ENCODE measurements around the gene KCNH1. TPM values are rescaled to one million over a fixed set of nuclear protein-coding genes. Genes with fewer than 3 reads are reported as not detected.

Gene KCNH1
- total RNA-seq, 1 donor from 2014 or later, result not detected

- ATAC-seq (ENCODE audit: poor library complexity) (no peak), DNase-seq (no peak)
- intact Hi-C loops (cut with DNase I), result no loop called here
Measured at GRCh38 chr1:210830034-210831028, 303.6 kb downstream of the KCNH1 start.

GRCh38 chr1:210828996-210829596 is 304.9 kb downstream of the KCNH1 start:
- ATAC-seq (ENCODE audit: poor library complexity), result no peak
- intact Hi-C loops (cut with DNase I), result no loop called here
- no peak for DNase-seq

DNA sequence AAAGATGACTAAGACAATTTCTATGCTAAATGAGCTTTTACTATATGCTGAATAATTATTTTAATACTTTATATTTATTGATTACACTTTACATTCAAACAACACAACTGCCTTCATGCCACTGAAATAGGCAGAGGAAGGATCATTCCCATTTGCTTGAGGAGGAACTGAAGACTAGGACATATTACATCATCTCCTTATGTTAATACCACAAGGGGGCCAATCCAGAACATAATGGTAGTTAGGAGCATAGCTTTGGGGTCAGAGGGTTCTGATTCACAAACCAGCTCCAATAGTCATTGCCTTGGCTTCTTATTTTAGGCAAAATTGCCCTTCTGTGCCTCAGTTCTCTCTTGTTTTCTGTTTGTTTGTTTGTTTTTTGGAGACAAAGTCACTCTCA is 306.5 kb downstream of the KCNH1 start:
- ATAC-seq (ENCODE audit: poor library complexity), result no peak
- DNase-seq, result no peak
- intact Hi-C loops (cut with DNase I), result no loop called here

- DNase-seq, result no peak
- intact Hi-C loops (cut with DNase I), result no loop called here
- no peak for ATAC-seq (ENCODE audit: poor library complexity)
Measured at GRCh38 chr1:210826686-210827085, 307.3 kb downstream of the KCNH1 start.

DNA sequence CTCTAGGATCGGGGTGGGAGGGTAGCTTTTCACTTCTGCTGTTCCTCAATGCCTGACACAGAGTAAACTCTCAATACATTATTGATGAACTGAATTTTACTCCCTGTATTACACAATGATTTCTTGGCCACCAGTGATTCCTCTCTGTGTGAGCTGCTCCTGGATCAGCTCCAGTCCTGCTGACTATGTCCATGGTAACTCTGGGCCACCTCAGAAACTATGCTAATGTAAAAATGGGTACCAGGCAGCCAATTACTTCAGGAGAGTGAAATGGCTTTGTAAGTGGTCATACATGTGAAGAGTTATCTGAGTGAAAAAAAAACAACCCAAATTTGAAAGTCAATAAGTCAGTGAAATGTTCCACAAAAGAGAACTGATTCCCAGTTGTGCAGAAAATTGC is 311.0 kb downstream of the KCNH1 start:
- ATAC-seq (ENCODE audit: poor library complexity) (no peak), DNase-seq (no peak)
- intact Hi-C loops (cut with DNase I), result no loop called here

DNA sequence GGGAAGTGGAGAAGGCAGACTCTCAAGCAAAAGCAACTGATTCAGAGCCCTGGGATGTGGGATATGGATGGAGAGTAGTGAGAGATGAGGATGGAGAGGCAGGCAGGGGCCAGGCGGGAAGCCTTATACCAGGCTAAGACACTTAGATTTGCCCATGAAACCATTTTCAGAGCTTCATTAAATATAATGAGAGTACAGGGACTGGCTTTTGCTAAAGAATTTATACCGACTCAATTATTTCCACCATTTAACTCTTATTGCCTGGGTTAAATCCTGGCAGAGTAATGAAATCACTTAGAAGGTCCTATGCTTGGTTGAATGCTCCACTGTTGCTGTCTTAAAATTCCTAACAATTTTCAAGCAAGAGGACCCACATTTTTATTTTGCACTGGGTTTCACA is 311.7 kb downstream of the KCNH1 start:
- ATAC-seq (ENCODE audit: poor library complexity) (no peak), DNase-seq (no peak)
- intact Hi-C loops (cut with DNase I), result no loop called here

GRCh38 chr1:210821615-210822014 is 312.3 kb downstream of the KCNH1 start:
- no peak for DNase-seq
- no peak for ATAC-seq (ENCODE audit: poor library complexity)
- intact Hi-C loops (cut with DNase I), result no loop called here

DNA sequence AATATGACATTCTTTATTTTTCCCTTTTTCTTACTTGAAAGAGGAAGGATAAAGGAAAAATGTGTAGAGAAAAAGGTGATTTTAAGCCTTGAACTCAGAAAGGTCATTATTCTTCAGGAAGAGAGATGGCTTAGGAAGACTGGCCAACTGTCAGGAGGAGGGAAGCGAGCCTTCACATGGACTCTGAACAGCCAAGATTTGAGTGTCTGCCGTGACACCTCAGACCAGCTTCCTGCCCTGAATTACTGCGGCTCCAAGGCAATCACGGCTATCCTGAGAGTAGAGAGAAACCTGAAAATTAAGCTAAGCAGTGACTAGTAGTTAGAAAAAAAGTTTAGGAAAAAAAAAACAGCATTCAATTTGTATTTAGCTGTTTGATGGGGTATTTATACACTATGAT is 314.7 kb downstream of the KCNH1 start:
- ATAC-seq (ENCODE audit: poor library complexity), result no peak
- DNase-seq, result no peak
- intact Hi-C loops (cut with DNase I), result no loop called here

GRCh38 chr1:210817385-210818275 is 316.3 kb downstream of the KCNH1 start:
- intact Hi-C loops (cut with DNase I), result no loop called here
- DNase-seq (no peak), ATAC-seq (ENCODE audit: poor library complexity) (no peak)

DNA sequence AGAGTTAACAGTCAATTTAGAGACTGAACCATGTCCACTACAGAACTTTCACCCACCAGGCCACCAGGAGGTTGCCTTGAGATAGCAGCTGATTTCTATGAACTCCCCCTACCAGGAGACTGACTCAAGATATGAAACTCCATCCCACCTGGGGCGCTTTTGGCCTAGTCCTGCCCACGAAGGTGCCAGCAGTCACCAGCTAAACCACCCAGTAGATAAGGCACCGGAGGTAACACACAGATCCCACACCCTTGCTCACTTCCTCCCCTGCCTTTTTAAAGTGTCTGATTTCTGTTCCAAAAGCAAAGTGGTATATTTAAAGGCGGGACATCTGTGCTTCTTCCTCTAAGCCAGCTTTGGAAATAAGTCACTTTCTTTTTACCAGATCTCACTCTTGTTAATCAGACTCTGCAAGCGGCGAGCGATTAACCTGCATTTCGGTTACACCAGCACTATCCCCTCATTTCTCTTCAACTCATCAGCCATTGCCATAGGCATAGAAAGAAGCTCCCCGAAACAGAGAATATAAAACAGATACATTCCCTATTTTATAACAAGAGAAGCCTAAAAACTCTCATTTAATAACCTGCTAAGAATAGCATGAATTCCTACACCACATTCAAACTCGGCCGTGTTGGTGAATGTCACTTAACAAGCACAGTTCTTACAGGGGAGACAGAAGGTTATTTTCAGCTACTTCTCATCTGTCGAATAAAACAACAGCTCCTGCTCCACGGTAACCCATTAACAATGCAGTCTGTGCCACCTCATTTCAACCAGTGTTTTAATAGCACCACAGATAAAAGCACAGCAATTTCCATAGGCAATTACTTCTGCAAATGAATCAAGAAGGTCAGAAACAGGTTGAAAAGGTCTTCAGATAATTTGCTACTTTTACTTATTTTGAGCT is 318.1 kb downstream of the KCNH1 start:
- ATAC-seq (ENCODE audit: poor library complexity) (peak; percentile 74), DNase-seq (no peak)
- intact Hi-C loops (cut with DNase I), result no loop called here

GRCh38 chr1:210814382-210815123 is 319.4 kb downstream of the KCNH1 start:
- ATAC-seq (ENCODE audit: poor library complexity), result no peak

GRCh38 chr1:210801501-210801900 is 332.4 kb downstream of the KCNH1 start:
- intact Hi-C loops (cut with DNase I), result no loop called here
- no peak for ATAC-seq (ENCODE audit: poor library complexity)
- DNase-seq, result no peak

More at GRCh38 chr1:210814382-210815123, 319.4 kb downstream of the KCNH1 start:
- DNase-seq, result no peak
- intact Hi-C loops (cut with DNase I), result no loop called here

GRCh38 chr1:210800756-210801155 is 333.2 kb downstream of the KCNH1 start:
- intact Hi-C loops (cut with DNase I), result no loop called here
- DNase-seq (no peak), ATAC-seq (ENCODE audit: poor library complexity) (no peak)

- DNase-seq (no peak), ATAC-seq (ENCODE audit: poor library complexity) (no peak)
- intact Hi-C loops (cut with DNase I), result no loop called here
Measured at GRCh38 chr1:210800301-210800700, 333.6 kb downstream of the KCNH1 start.

GRCh38 chr1:210797422-210797821 is 336.5 kb downstream of the KCNH1 start:
- intact Hi-C loops (cut with DNase I), result no loop called here
- no peak for ATAC-seq (ENCODE audit: poor library complexity)

DNA sequence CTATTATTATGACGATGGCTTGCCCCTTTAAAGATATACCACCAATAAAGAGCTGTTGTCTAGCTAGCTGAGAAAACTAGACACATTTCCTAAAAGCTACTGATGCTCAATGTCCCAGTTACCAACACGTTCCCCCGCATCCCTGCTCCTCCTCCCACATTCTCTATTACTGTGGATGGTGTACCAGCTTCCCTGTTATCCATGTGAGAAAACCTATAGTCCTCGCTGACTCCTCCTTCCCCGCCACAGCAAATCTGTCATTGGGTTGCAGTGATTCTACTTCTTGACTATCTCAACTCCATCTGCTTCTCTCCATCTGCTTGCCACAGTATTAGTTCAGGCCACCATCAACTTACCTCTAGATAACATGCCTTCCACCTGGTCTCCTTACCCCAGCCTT is 337.5 kb downstream of the KCNH1 start:
- ATAC-seq (ENCODE audit: poor library complexity) (no peak), DNase-seq (no peak)

More at GRCh38 chr1:210797422-210797821, 336.5 kb downstream of the KCNH1 start:
- DNase-seq, result no peak

GRCh38 chr1:210794445-210794844 is 339.5 kb downstream of the KCNH1 start:
- intact Hi-C loops (cut with DNase I), result no loop called here
- no peak for ATAC-seq (ENCODE audit: poor library complexity)
- no peak for DNase-seq

More for the DNA sequence above, 337.5 kb downstream of the KCNH1 start:
- intact Hi-C loops (cut with DNase I), result no loop called here

Data from Right ventricle myocardium superior (tissue), 1 donor.